IPS-NIHi7 (cell line): ENCODE results near the gene HOXD11.

ENCODE experiments used
- DNase-seq: peaks from one replicate; pipeline ENCODE4 v3.0.0; 2012; ENCODE audit warnings: mixed read lengths; ENCODE audit errors: extremely low spot score

The HOXD11 gene

DNA sequence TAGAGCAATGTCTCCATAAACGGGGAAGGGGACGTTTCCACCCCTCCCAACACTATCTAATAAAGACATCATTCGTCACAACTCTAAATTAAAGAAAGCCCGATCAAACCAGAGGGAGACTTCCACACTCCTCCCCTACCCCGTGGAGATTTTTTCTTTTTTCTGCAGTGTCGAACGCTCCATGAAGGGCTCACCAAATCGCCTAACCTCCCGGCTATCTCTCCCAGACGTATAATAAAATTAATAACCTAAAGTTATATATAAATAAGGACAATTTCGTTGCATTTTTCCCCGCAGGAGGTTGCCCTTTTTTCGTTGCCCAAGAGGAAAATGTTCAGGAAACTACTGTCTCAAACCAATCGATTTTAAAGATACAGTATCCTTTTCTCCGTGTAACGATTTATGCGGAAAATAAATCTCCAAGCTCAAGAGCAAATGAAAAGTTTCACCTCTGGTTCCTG lies 25.7 kb upstream of the HOXD11 start:
- DNase-seq, result no peak

DNA sequence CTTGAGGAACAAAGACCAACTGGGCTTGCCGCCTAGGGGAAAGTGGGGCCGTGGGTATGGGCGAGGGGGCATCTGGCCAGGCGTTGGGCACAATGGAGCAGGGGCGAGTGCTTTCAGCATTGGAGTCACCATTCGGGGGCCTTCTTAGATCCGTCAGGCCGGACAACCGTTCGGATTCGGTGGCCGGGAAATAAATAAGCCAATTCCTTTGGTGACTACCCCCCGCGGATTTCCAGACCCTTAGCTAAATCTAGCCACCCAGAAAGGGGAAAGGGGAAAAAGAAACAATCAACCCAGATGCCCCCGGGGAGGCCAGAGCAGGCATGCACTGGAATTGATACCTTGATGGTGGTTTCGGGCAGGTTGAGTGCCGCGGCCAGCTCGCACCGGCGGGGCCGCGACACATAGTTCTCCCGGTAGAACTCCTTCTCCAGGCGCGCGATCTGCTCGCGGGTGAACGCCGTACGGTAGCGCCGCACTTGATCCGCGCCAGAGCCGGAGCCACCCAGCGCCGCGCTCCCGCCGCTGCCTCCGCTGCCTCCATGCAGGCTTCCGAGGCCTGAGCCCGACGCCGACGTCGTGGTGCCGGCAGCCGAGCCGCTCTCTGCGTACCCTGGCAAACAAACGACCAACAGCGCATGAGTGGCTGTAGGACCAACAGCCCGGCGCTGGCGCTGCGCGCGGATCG lies 25.1 kb upstream of the HOXD11 start:
- DNase-seq, result no peak

DNA sequence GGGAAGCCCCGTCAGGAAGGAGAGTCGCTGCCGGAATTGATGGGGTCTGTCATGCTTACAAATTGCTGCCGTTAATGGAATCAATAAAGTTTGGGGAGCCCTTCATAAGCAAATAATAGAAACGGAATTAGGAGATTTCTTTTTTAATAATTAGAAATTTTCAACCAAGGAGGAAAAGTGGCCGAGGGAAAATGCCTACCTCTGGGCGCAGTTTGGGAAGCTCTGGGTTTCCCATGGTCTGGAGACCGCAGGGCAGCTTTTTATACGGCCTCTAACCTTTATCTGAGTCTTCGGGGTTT lies 24.6 kb upstream of the HOXD11 start:
- DNase-seq, result no peak

DNA sequence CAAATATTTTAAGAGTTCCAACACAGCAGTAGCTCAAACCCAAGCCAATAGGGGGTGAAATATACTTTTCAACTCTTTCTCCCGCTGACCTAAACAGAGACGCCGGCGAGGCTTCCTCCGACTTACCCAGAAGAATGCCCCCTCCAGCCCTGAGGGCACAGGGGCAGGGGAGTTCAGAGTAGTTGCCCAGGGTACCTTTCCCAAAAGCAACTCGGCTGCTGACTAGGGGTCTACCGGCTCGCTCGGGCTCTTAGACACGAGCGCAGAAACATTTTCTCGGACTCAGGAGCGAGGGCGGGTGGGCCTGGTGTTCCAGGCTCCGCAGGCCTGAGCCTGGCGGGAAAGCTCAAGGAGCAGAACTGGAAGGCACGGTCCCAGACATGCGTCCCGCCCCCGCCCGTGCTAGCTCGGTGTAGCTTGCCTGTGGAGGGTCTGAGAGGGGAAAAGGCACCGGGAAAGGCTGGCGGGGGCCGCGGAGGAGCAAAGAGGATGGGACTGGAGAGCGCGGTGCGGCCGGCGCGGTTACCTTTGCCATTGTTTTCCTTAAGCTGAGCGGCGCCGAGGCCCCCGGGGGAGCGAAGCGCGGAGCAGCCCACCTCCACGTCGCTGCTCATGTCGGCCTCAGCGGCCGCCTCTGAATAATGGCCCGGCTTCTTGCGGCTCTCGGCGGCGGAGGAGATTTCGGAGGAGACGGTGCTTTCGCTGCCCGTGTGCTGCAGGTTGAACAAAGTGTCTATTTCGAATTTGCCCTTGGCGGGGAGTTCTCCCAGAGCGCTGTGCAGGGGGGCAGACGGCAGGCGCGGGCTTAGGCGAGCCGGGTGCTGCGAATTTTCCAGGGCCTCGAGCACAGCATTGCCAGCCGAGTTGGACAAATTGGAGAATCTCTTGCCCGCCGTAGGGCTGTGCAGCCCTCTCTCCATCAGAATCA lies 24.0 kb upstream of the HOXD11 start:
- no peak for DNase-seq

DNA sequence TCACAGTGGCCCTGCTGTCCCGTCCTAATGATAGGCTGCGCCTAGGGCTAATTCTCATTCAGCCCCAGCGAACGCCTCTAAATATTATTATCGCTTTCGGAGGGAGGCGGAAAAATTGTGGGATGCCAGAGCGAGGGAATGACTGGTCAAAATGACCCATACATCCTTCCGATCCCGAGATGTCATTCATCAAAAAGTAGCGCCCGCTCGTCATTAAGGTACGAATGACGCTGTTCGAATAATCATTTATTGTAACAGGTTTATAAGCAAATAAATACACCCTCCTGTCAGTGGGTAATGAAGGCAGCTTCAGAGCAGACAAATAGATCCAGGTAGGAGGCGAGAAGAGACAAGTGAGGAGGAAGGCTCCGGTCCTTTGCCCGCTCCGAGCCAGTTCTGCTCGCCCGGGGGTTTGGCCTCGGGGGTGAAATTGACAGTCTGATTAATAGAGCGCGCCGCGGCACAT lies 23.3 kb upstream of the HOXD11 start, which contains the start of gene EVX2:
Gene EVX2, minus strand, starts transcription at position 167 of the 466 bp plus-strand sequence. CDS start 186 bp downstream, outside the sequence.
- no peak for DNase-seq

DNA sequence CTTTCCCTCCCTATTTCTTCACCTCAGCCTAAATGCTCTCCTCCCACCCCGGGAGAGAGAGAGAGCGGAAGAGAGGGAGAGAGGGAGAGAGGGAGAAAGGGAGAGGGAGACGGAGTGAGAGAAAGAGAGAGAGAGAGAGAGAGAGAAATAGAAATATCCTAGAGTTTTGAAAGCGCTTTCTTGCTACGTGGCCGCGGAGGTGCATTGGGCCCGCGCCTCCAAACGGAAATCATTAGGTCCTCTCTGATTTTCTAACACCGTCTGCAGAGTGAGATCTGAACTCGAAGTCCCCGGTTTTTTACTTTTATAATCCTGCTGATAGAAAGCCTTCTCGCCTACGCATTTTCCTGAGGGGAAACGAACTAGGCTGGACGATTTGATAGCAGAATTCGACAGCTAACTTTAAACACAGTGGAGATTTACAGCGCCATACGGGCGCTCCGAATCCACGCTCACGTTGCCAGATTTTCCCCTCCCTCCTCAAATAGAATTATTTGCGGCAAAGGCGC lies 22.4 kb upstream of the HOXD11 start:
- no peak for DNase-seq

DNA sequence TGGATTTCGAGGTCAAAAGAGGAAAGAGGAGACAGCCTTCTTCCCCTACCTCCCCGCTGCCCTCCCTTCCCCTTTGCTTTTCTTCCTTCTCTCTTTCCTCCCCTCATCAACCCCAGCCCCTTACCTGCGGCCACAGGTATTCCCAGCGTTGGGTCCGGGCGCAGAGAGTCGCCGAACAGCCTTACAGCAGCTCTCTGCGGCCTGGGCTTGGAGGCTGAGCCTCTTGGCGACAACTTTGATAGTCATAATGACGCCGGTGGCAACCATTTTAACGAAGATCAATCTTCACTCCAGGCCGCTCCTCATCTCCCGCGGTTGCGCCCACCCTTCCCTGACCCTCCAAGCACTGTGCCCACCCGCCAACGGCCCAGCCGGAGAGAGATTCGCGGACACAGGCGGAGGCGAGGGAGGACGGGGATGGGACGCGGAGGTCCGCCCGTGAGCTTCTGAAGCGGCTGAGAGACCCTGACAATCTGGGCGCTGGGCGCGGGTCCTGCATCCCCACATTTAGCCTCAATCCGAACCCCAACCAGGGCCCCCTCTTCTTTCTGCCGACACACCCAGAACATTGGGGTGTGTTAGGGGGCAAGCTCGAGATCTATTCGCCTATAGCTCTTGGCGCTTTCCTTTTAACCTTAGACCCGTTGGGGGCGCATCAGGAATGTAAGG lies 21.8 kb upstream of the HOXD11 start:
- DNase-seq, result no peak

DNA sequence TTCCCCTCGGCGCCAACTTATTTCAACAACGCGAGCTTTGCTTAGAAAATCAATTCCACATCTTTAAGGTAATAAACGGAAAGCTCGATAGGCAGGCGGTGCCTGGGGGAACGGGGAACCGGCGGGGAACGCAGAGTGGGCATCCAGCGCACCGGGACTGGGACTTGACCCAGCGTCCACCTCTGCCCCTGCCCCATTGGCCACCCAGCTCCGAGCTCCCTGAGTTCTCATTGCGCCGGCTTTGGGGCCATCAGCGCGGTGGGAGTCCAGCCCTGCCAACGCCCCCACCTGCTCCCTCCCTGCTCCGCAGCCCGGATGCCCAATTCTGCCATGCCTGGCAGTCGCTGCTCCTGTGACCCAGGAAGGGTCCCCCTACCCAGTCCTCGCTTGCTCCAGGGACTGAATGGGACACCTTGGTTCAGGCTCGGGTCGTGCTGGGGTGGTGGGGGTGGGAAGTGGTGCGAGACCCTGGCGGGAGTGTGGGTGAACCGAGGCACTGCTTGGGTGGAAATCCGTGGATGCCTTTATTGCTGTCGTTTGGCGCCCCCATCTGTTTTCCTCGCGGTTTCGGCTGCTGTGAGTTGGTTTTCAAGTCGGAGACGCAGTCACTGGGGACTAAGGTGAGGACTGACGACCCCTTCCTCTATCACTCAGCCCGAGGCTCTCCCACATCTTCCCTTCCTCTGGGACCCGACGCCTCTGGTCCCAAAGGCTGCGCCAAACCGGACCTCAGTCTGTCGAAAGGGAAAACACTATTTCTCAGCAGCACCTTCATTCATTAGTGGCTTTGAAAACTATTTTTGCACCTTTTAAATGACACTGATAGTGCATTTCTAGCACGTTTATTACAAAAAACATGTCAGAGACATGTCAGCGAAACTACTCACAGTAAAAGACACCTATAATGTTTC lies 21.0 kb upstream of the HOXD11 start:
- no peak for DNase-seq

DNA sequence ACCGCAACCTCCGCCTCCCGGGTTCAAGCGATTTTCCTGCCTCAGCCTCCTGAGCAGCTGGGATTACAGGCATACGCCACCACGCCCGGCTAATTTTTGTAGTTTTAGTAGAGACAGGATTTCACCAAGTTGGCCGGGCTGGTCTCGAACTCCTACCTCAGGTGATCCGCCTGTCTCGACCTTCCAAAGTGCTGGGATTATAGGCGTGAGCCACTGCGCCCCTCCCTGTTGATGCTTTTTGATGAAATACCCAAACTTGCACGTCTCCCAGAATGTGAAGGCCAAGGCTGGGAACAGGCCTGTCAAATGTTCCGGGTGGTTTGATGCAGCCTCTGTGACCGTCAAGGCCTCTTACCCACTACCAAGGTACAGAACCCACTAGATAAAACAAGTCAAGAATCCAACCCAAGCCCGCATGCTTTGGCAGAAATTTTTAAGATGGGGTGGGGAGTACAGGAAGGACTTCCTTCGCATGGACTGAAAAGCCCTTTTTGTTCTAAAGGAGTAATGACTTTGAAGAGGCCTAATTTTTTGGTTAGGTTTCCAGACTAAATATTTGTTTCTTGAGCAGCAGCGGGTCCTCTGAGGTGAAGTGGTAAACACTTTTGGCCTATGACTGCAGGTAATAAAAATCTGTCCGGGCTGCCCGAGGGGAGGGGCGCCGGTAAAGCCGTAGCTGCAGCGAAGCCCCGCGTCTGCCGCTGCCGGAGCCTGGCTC lies 19.6 kb upstream of the HOXD11 start:
- DNase-seq, result no peak

DNA sequence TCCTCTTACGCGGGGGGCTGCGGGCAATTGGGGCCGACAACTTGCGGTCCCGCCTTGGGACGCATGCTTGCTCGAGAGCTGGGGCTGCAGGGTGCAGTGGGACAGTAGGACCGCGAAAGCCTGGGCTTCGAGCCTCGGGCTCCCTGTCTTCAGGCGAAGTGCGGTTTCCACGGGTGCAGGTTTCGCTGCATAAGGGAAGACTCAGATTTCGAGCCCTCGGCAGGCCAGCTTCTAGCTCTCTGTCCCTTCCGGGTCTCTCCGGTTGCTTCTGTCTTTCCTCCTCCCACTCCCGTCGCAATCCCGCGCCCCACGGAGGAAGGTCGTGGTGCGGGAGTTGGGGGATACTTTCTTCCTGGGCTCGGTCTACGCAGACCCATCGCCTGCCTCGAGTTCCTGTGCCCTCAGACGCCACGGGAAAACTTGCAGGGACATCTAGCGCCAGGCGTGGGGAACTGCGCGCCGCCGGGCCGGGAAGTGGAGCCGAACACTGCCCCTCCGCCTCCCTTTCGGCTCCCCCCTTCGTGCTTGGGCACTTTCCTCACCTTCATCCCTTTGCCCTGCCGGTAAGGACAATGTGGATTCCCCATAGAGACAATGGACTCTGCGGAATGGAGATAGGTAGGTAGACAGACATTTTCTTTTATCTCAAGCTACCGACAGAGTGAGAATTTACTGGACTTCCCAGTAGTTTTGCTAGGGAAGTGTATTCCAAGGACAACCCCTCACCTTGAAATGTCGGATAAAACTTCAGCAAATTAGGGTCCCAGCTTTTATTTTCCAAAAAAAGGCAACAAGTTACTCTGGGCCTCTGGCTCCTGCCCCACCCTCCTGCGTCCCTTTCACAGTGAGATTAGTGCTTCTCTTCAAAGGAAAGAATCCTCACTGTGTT lies 18.8 kb upstream of the HOXD11 start:
- DNase-seq, result peak; percentile 72

DNA sequence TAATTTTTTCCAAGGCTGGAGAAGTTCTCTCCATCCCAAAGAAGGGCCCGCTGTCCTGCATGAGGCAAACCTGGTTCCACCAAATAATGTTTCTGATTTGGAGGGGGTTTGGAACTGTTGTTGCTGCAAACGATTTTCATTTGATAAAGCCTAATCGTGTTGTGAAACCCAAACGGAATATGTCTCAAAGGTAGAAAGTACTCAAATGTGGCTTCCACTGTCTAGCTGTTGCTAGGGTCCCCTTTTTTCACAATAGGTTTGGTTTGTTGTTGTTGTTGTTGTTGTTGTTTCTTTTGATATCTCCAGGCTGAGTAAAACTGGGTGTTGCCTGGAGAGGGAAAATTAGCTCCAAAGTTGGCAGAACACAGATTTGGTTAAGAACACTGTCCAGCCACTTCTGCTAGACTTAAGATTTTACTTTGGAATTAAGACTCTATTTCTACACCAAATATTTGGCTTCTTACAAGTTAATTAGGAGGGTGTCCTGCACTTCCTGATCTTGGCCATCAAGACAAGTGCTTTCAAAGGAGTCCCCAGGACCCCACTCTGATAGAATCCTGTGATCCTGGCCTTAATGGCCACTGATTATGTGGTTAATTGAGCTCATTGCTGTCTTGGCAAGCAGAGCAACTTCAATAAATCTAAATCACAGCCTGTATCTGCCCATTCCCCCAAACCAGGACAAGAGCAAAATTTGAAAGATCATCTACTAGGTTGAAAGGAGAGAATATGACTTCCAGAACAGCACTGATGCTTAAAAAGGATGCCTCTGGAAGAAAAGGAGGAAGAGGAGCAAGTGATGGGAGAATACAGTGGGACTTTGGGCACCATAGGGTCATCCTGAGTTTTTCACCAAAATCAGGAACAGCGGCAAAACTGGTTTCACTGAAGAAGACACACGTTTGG lies 17.9 kb upstream of the HOXD11 start:
- DNase-seq, result no peak

DNA sequence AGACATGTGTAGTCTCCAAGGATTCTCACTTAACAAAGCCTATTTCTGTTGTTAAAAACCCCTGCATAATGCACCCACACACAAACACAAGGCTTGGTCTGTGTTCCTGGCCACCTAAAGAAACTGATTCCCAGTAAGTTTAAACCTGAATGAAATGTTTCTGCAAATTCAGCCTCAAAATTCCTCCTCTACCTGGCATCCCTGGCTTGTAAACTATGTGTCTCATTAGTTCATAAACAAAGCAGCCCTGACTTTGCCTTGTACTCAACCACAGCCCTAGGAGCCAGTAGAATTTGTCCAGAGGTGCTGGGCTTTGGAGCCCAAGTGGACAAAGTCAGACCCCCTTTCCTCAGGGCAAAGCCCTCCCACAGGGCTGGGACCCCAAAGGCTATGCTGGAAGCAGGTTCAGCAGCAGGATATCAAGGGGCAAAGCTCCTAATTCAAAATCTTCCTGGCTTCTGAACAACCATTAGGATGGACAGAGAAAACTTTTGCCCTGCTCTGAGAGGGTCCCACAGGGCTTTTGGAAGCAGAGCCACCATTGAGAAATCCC lies 17.2 kb upstream of the HOXD11 start:
- DNase-seq, result no peak

DNA sequence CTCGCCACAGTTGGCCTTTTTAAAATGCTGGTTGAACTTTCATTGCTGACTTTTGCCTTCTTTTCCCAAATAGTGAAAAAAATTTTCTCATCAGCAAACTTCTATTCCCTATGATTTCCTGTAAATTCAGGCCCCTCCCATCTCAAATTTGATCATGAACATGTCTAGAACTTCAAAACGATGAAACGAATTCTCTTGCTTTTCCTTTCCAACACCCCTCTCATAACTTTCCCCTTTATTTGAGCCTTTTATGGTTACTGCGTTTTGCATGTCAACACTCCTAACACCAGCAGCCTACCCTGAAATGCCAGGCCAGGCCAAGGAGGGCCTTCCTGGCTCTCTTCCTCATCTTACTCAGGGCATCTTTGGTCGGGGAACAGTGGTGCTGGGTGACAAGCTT lies 16.2 kb upstream of the HOXD11 start:
- no peak for DNase-seq

DNA sequence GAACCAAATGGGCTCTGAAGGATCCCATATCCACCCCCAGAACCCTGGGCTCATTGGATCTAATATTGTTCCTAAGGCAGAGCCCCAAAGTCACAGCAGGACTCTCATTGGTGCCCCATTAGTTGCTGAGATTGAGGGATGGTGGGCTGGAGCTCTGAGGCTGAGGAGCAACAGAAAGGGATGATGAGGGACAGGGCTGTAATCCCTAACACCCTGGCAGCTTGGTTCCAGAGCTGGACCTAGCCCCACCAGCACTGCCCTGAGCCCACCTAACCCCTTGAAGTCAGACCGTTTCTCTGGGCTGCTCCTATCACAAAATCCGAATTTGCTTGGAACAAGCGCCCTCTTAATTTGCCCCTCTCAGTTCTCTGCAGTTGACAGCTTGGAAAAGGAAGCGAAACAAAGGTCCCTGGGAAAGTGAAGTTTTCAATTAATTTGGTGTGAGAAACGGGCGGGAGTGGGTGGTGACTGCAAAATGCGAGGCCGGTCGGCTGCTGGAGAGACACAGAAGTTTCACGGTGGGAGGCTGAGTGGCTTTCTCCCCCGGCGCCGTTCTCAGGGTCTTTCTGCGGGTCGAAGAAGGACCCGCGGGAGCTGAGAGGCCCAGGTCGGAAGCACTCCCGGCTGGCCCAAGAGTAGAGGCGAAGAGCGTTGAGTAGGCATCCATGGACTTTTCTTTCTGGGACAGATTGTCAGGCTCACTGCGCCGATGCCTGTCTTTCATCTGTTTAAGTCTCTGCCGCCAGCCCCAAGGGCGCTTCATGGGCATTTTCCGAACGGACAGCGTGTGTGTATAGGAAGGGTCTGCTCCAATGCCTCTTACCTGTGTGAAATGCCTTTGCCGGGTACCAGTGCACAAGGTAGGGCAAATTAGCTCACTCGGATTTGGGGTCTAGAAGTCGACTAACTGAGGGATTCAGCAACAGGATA lies 15.5 kb upstream of the HOXD11 start:
- no peak for DNase-seq

DNA sequence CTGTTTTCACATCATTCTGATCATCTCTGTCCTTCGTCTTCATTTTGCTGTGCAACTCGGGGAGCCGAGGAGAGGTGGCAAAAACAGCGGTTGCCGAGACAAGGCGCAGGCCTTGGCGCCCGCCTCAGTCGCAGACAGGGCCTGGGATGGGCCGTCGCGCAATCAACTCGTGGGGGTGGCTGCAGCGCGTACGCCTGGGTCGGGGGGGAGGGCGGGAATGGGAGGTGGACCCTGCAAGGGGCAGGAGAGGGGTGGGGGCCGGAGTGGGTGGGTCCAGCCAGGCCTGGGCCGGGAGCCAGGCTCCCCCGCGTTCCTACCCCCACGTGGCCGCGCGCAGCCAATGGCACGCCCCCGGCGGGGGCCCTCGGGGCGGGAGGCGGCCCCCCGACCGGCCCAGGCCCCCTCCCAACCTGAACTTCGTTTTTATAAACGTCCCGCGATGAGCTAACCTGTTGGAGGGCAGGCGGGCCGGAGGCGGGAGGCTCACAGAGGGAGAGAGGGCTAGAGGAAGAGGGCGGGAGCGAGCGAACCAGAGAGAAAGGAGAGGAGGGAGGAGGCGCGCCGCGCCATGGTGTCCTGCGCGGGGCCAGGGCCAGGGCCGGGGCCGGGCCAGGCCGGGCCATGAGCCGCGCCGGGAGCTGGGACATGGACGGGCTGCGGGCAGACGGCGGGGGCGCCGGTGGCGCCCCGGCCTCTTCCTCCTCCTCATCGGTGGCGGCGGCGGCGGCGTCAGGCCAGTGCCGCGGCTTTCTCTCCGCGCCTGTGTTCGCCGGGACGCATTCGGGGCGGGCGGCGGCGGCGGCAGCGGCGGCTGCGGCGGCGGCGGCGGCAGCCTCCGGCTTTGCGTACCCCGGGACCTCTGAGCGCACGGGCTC lies 14.6 kb upstream of the HOXD11 start, which contains the start of gene HOXD13:
Gene HOXD13, plus strand, starts transcription at position 452 of the 875 bp plus-strand sequence. Its CDS starts 170 bp downstream, at position 622.
- peak; percentile 59 for DNase-seq
